GM12891 (cell line): ENCODE results near the gene FBLN2.

Source experiments
- POLR2A ChIP-seq: IDR thresholded peaks from 2 replicates; pipeline ENCODE4 v1.6.1; 2011; ENCODE audit warnings: low read depth, low read length, control low read depth
- POLR2AphosphoS5 ChIP-seq: IDR thresholded peaks from 2 replicates; pipeline ENCODE4 v1.6.1; 2011; ENCODE audit warnings: low read depth, low read length, control low read depth
- SPI1 ChIP-seq: IDR thresholded peaks from 2 replicates; pipeline ENCODE4 v1.6.1; 2011; ENCODE audit warnings: low read depth, low read length, control low read depth
- TAF1 ChIP-seq: IDR thresholded peaks from 2 replicates; pipeline ENCODE4 v1.6.1; 2011; ENCODE audit warnings: low read depth, low read length, control low read depth

GRCh38 chr3:13568515-13569028, 19.6 kb downstream of the FBLN2 start:
- TF ChIP-seq TAF1 (no peak), POLR2AphosphoS5 (no peak), POLR2A (no peak), SPI1 (no peak)
